GM21526 (cell line): Measurements from ENCODE around the gene TSTD2.
A peak's percentile ranks its signal among the peaks of the same experiment; 100 is the strongest.
"Not testable (repeated sequence)": the region's sequence is repeated elsewhere in the genome, so short reads cannot be mapped to it uniquely, and the experiment has no call there.

Experiments
- ATAC-seq: cut with Tn5 transposase; IDR thresholded peaks from one replicate; pipeline ENCODE4 v1.9.1; 2021; ENCODE audit warnings: moderate library complexity; ENCODE audit not compliant: unreplicated experiment, low FRiP score

TSTD2 gene

DNA sequence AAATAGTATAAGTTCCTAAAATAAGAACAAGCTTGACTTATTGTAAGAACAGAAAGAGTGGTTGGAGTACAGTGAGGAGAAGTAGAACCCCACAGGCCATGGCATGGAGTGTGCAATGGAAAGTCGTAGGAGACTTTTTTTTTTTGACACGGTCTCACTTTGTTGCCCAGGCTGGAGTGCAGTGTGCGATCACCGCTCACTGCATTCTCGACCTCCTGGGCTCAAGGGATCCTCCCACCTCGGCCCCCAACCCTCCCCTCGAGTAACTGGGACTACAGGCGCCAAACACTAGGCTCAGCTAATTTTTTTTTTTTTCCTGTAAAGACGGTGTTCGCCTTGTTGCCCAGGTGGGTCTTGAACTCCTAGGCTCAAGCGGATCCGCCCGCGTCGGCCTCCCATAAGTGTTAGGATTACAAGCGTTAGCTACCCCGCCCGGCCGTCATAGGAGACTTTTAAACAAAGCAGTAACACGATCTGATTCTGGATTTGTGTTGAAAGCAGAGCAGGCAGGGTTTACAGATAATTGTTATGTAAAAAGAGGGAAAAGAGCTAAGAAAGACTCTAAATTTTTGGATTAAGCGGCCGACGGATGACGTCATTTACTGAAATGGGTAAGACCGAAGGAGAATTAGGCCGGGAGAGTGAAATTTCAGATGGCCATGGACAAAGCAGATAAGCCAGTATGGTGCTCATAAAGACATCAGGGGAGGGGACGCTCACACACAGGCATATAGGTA, 752 bp downstream of the TSTD2 start:
- ATAC-seq: peak; percentile 10

DNA sequence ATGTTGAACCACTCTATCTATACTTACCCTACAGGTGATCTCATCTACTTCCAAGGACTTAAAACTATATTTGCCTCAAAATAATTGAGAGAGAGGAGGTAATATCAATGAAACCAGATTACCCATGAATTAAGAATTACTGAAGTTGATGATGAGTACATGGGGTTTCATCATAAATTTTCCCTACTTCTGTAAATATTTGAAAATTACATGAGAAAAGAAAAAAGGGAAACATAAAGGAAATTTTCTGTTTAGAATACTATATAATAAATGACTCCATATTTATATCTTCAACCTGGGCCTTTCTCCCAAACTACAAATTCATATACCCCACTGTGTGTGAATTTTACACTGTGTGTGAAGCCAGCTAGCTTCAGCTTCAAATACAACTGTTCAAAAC, 2.6 kb downstream of the TSTD2 start:
- no peak for ATAC-seq

DNA sequence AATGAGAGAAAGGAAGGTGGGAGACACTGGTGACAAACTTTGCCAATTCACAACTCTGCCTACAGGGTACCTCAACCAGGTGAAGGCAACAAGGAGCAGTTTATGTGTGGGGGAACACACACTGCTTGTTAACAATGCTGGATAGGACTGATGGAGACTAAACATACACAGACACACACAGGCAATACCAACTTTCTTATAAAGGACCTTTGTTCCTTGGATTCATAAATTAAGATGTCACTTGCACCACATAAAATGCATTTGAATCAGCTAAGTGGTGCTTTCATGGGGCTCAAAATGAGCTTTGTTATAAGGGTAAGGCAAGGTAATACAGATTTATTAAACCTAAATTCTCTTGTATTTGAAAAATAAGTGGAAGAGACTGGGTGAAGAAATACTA, 4.0 kb downstream of the TSTD2 start:
- ATAC-seq: no peak

DNA sequence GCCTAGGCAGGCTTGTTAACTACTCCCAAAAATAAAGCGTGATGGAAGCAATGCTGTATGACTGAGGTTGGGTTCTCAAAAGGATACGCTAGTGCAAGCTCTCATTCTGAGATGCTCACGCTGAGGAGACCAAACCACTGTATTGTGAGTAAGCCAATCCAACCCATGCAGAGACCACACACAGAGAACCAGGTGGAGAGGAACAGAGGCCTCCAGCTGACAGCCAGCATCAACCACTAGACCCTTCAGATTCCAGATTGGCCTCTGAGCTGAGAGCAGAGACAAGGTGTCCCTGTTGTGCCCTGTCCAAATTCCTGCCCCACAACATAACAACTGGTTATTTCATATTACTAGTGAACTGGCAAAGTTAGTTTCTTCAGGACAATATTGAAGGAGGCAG, 4.5 kb downstream of the TSTD2 start:
- ATAC-seq: no peak

DNA sequence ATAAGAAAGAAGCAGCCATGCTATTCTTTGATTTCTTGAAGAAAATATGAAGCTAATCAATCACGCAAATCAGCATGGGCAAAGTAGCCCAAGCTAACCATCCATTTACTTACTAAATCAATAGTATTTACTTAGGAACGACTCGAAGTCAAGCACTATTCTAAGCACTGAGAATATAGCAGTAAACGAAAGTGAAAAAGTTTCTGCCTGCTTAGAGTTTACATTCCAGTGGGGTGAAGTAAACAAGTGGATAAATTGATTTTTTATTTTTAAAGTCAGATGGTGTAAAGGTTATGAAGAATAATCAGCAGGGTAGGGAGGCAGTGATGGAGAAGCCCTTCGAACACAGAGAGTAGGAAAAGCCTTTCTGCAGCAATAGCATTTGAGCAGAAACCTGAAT, 5.5 kb downstream of the TSTD2 start:
- ATAC-seq: no peak

DNA sequence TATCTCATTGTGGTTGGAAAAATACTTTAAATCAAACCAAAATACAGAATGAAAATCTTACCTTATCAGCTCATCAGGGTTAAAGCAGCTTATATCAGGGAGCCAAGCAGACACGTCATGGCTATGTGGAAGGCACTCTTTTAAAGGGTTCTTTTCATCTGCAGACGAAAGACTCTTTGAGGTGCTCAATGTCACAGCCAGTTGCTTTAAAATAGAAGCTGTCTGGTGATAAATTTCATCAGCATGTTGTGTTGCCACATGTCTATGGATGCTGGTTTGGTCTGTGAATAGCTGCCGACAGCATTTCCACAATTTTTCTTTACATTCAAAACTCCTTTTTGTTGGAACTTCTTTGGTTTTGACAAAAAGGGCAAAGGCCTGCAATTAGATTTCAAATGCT, 7.5 kb downstream of the TSTD2 start:
- no peak for ATAC-seq

DNA sequence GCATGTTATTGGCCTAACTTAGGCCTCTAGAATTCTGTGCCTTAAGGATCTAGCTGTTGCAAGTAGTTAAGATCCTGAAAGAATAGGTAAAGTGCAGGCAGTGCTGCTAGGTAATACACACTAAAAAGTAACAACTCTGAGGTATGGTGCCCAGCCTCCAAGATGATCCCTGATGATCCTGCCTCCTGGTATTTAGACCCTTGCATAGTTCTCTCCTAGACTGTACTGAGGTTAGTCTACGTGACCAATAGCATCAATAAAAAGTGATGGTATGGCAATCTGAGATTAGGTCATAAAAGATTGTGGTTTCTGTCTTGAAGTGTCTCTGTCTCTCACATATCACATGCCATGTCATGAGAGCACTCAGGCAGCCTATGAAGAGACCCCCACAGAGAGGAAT, 9.2 kb downstream of the TSTD2 start:
- ATAC-seq: no peak

DNA sequence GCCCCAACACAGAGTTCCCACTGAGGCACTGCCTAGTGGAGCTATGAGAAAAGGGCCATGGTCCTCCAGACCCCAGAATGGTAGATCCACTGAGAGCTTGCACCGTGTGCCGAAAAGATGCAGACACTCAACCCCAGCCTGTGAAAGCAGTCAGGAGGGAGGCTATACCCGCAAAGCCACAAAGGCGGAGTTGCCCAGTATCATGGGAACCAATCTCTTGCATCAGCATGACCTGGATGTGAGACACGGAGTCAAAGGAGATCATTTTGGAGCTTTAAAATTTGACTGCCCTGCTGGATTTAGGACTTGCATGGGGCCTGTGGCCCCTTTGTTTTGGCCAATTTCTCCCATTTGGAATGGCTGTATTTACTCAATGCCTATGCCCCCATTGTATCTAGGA, 10.7 kb downstream of the TSTD2 start:
- not testable (repeated sequence) for ATAC-seq

DNA sequence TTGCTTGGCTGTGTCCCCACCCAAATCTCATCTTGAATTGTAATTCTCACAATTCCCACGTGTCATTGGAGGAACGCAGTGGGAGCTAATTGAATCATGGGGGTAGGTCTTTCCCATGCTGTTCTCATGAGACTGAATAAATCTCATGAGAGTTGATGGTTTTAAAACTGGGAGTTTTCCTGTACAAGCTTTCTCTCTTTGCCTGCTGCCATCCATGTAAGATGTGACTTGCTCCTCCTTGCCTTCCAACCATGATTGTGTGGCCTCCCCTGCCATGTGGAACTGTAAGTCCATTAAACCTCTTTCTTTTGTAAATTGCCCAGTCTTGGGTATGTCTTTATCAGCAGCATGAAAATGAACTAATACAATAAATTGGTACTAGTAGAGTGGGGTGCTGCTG, 13.1 kb downstream of the TSTD2 start:
- not testable (repeated sequence) for ATAC-seq

DNA sequence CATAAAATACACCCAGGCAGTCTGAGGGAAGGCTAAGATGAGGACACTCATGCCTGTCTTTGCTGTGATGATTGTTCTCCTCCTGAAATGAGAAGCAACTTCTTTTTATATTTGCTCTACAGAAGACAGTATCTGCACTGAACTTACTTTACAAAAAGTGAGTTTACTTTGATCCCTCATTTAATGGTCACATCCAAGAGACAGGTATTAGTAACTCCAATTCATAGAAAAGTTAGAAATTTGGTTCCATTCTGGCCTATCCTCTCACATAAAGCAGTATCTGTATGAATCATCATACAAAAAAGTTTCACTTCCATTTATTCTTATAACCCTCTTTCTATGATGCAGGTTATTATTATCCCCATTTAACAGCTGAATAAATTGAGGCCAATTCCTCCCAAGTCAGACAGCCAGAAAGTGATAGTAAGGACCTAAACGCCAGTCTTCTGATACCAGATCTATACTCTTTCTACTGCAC, 15.2 kb downstream of the TSTD2 start:
- ATAC-seq: no peak

DNA sequence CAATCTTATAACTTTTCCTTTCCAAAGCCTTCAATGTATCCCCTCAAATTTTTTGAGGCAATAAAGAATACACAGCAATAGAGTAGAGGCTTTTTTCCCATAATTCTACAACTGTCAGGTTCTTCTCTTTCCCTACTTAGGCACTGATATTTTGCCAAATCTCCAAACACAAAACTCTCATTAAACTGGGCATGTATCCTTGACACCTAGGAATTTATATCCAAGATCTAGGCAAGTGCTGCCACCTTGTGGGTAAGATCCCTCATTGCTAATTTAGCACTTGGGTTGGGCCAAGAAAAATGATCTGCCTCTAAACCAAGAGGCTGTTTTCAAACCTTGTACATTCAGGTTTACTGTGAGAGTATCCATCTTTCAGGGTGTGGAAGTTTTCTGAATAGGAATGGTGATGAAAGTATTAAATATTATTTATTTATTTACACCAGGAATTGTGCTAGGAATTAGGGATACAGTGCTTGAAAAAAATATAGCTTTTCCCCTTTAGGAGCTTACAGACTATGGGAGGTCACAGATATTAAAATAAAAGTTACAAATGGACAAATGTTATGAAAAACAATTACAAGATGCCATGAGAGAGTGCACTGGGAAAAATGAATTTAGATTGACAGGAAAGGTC, 17.6 kb downstream of the TSTD2 start:
- no peak for ATAC-seq

DNA sequence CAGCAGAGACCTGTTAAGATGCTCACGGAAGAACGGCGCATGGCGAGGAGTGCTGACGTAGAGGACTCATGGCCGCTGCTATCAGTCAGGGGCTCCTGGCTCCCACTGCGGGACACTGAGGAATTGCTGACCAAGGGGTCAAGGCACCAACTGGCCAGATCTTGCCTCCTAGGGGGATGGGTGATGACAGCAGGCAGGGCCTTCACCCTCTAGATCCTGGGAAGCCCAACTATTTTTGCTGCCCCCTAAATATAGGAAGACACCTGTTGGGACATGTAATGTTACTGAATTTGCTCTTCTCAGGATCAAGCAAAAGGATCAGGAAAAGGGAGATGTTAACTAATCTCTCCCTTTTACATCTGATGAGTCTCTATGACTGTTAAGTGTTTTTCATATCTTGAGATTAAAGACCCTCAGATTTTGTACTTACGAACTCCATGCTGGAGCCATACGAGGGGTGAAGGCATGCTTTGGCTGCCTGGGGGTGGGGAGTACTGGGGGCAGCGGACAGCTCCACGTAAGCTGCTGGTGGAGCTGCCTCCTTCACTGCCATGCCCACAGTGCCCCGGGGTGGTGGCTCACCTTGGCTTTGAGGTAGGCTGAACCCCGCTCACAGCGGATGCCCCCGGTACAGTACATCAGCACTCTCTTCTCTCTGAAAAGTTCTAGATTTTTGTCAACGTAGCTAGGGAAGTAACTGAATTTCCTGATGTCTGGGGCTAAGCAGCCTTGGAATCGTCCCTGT, 28.1 kb downstream of the TSTD2 start:
- no peak for ATAC-seq

DNA sequence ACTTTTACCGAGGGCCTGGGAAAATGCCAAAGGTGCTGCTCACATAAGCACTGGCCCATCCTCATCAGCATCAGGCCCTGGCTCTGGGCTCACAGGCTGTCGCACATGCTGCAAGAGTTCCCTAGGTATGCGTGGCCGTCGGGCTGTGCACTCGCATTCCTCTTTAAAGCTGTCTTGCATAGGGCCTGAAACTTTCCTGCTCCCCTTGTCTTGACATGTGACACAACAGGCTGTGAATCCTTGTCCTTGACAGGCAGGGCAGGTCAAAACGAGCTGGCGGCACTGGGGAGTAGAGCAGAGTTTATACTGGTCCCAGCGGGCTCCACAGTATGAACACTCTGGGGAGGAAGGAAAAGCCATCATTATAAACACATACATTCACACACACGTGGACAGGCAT, 30.7 kb downstream of the TSTD2 start:
- ATAC-seq: no peak

DNA sequence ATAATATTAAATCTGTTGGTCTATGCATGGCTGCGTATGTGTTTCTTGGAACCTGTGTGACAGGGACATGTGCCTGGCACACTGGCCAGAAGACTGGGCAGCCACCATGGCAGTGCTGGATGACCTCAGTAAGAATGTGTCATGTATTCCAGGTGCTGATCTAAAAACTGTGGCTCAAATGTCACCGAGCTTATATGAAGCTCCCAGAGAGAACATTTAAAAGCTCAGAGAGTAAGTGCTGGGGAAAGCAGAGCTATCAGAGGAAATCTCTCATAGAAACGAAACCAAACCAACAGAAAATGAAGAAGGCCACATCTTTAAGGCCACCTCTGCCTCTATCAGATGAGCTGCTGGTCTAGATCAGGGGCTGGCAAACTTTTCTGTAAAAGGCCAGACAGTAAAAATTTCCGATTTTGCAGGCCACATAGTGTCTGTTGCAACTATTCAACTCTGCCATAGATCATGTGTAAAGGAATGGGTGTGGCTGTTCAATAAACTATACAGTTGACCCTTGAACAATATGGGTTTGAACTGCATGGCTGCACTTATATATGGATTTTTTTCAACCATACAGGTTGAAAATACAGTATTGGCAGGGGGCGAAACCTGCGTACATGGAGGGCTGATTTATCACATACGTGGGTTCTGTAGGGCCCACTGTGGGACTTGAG, 31.8 kb downstream of the TSTD2 start:
- ATAC-seq: no peak

DNA sequence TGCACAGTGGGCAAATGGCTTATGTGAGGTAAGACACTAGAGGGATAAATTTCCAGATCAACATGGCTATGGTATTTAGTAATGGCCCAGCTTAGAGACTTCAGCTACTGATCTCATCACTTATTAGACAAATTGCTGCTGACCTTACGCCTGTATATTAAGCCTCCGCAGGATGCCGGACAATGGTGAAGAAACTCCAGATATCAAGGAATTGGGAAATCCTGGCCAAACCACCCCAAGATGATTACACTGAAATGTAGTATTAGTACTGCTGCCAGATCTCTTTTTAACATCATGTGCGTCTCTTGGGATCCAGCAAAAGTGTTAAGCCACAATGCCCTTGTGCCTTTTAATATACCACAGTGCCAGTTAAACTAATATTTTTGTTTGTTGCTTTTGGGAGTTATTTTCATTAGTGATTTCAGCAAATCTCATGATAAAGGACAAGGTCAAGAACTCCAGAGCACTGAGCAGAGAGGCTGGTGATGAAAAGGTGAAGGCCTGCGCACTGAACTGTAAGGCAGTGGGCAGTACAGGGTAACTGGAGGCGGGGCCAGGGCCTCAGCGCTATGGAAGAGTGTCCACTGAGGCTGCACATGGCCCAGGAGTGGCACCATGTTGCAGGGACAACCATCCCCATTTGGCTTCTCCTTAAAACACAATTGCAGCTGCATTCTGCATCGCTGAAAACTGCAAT, 32.5 kb downstream of the TSTD2 start:
- no peak for ATAC-seq

DNA sequence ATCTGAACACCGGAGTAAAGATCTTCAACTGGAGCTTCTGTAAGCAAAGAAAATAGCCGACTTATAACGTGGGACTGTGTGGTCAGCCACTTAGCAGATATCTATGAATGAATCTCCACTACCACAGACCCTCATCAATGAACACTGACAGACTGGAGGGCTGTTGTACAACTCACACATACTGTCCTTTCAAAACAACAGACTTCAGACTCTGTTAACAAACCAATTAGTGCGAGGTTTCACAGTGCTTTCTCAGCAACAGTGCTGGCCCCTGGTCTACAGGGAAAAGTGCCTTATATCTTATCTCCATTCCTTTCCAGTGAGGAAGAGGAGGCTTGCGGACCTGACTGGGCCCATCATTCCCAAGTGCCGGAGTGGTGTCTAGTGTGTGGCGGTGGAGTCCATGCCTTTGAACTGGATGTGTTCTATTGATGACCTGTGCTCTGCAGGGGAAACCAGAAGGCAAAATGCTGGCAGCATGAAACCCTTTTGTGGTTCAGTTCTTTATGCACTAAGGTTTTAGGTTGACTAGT, 33.8 kb downstream of the TSTD2 start:
- no peak for ATAC-seq

DNA sequence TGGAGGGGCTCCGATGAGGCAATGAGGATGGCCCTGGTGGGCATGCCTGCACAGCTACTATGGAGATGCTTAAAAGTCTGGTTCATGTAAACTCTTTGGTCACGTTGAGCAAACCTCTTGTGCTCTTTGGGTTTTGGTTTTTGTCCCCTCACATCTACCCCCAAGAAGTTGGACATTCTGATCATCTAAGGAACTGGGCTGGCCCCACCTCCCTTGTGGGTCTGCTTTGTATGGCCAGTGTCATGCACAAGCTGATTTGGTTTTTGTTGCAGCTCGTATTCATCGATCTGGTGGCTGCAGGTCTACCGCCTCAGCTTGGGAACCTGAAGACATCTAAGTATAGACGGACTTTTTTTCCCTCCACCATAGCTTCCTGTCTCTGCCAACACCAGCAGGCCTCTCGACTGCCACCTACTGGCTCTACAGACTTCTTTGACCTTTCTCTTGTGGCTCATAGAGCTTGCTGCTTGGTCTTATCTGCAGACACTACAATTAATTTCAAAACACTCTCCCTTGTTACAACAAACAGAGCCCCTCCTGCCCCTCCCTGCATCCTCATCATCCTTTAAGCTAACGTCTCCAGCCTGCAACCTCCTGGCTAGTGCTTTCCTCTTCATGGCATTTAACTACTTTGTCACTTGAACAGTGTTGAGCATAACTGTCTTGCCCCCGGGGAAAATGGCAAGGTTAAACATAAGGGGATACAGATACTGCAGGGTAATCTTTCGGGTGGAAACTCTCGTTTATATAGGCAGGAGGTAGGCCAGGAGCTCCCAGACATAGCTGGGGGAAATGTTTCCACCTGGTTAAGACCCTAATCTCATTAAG, 34.5 kb downstream of the TSTD2 start:
- peak; percentile 72 for ATAC-seq

DNA sequence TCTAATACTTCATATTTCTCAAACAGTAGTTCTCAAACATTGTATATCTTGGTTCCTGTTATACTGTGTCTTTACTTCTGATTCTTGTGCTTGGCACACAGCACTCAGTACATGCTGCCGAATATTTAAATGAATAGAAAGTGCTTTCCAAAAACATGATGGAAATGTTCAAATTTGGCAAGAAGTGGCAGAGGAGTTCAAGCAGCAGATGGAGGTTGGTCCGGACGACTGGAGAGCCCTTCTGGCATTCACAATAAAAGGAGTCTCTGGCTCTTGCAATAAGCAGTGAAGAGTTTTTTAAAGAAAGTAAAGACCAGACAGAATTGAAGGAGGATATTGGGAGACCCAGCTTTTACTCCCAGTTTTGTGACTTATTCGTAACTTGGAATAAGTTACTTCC, 36.3 kb downstream of the TSTD2 start:
- no peak for ATAC-seq

DNA sequence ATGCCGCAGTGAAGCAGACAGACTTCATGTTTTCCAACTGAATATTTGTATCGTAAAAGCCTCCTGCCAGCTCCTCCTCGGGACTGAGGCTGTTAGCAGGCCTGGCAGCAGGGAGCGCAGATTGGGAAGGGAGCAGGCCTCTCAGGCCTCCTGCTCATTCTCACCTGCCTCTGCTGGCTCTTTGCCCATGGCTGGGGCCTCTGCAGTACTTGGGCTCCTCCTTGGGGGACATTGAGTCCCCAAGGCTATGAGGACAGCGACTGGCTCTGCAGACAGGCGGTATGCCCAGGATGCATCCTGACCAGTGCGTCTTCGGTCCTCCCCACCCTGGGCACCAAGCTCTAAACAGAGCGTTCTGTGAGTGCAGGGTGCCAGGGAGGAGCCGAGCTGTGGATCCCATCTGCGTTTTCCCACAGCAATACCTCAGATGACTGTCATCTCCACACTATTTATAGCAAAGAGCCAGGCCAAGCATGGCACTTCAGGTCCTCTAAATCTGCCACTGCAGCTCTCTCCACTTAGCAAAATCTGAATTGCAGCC, 38.7 kb downstream of the TSTD2 start:
- no peak for ATAC-seq
